Measurements from ENCODE around the gene PRG2.

- TF ChIP-seq REST (IDR thresholded peaks at IDR 0.05; ENCODE audit: insufficient read depth in 1 of 2, low read depth in 2 of 2, low read length in 2 of 2) (no peak), POLR2AphosphoS5 (IDR thresholded peaks at IDR 0.05; ENCODE audit: low read depth, low read length) (no peak), TAF1 (IDR thresholded peaks at IDR 0.05; ENCODE audit: borderline replicate concordance, insufficient read depth, low read length) (no peak), SIN3A (IDR thresholded peaks at IDR 0.05; ENCODE audit: borderline replicate concordance, insufficient read depth, low read length) (no peak)
These were observed 34.5 kb upstream of the PRG2 start for GRCh38 chr11:57424792-57425564.
